Keratinocyte (primary cell): ENCODE data around the gene LGR6. TPM values are rescaled to one million over a fixed set of nuclear protein-coding genes. Genes with fewer than 3 reads are reported as not detected.

Source experiments
- DNase-seq: peaks from one replicate; pipeline ENCODE4 v3.0.0-alpha.2; 2011; ENCODE audit warnings: low read depth, missing footprints, low spot score
- FAIRE-seq: peaks from 2 replicates; lab custom pipeline; 2011; peaks lifted over from hg19 to GRCh38; lab: Jason Lieb, UNC
- H2AFZ ChIP-seq: 2 replicates; pipeline ENCODE4 v1.6.0; 2012; ENCODE audit warnings: low read length, control low read depth, inconsistent platforms; ENCODE audit not compliant: control insufficient read depth
- H3K27ac ChIP-seq: 2 replicates; pipeline ENCODE4 v1.5.1; 2011; ENCODE audit warnings: low read length; ENCODE audit not compliant: control insufficient read depth, insufficient read depth
- H3K27me3 ChIP-seq: 3 replicates; pipeline ENCODE4 v1.6.0; 2011; ENCODE audit warnings: low read length; ENCODE audit not compliant: control insufficient read depth, insufficient read depth; ENCODE audit errors: extremely low read depth
- H3K36me3 ChIP-seq, 2 experiments: 2 replicates in 1 of 2; 3 replicates in 1 of 2; pipeline ENCODE4 v1.5.1; 2011; ENCODE audit warnings: low read length in 2 of 2, mild to moderate bottlenecking in 1 of 2; ENCODE audit not compliant: control insufficient read depth in 2 of 2, insufficient read depth in 2 of 2; ENCODE audit errors: extremely low read depth in 1 of 2
- H3K4me1 ChIP-seq: 3 replicates; pipeline ENCODE4 v1.5.1; 2011; ENCODE audit warnings: low read length; ENCODE audit not compliant: control insufficient read depth, insufficient read depth; ENCODE audit errors: extremely low read depth
- H3K4me2 ChIP-seq: 3 replicates; pipeline ENCODE4 v1.6.0; 2011; ENCODE audit warnings: low read depth, low read length; ENCODE audit not compliant: control insufficient read depth, insufficient read depth; ENCODE audit errors: extremely low read depth
- H3K4me3 ChIP-seq, 3 experiments: fragments of 200-600 bp in 1 of 3; sonication (generic) in 1 of 3; 2 replicates in 2 of 3; 3 replicates in 1 of 3; pipeline ENCODE4 v1.5.1; 2011 to 2016; ENCODE audit warnings: low read length in 3 of 3, mild to moderate bottlenecking in 3 of 3, control low read depth in 2 of 3, inconsistent platforms in 1 of 3, low read depth in 1 of 3, mixed read lengths in 1 of 3, mixed run types in 1 of 3, moderate library complexity in 1 of 3; ENCODE audit not compliant: control insufficient read depth in 2 of 3, insufficient read depth in 2 of 3; ENCODE audit errors: extremely low read depth in 1 of 3
- H3K79me2 ChIP-seq: 2 replicates; pipeline ENCODE4 v1.6.0; 2012; ENCODE audit warnings: low read length; ENCODE audit not compliant: control insufficient read depth, insufficient read depth
- H3K9ac ChIP-seq: 3 replicates; pipeline ENCODE4 v1.6.0; 2011; ENCODE audit warnings: low read length; ENCODE audit not compliant: control insufficient read depth, insufficient read depth; ENCODE audit errors: extremely low read depth
- H3K9me1 ChIP-seq: 3 replicates; pipeline ENCODE4 v1.6.0; 2011; ENCODE audit warnings: low read length; ENCODE audit not compliant: control insufficient read depth, insufficient read depth; ENCODE audit errors: extremely low read depth
- H3K9me3 ChIP-seq: 2 replicates; pipeline ENCODE4 v1.5.1; 2012; ENCODE audit warnings: low read depth, low read length; ENCODE audit not compliant: control insufficient read depth
- H4K20me1 ChIP-seq: 3 replicates; pipeline ENCODE4 v1.6.0; 2011; ENCODE audit warnings: low read length; ENCODE audit not compliant: control insufficient read depth, insufficient read depth; ENCODE audit errors: extremely low read depth
- EZH2 ChIP-seq: IDR thresholded peaks from one replicate; pipeline ENCODE4 v1.6.1; 2012; ENCODE audit warnings: inconsistent platforms, mild to moderate bottlenecking, low read length, moderate library complexity
- dilution Hi-C: fragments of 300-500 bp; cut with MboI; formaldehyde crosslinking; loops from one replicate; pipeline ENCODE4 v1.7.0; 2020; ENCODE audit warnings: low sequenced_read_pairs; ENCODE audit not compliant: extremely low pct_ligation_motif_present
- polyA plus RNA-seq, 5 experiments: library from polyadenylated mRNA; depleted of rRNA in 3 of 5; stranded (reverse) in 3 of 5; stranded (forward) in 1 of 5; unstranded in 1 of 5; fragments of >200 nt; gene quantifications; 1 replicate in 1 of 5; 2 replicates in 3 of 5; 3 replicates in 1 of 5; pipeline versions ENCODE4 v1.2.1 to v1.2.3, GENCODE V29; 2011 to 2012; ENCODE audit warnings: missing spikeins in 2 of 5, low read depth in 1 of 5, low replicate concordance in 1 of 5
- TF ChIP-seq, protein P1 (sequence below), 3 experiments: IDR thresholded peaks in 1 of 3; conservative IDR thresholded peaks in 1 of 3; optimal IDR thresholded peaks in 1 of 3; 2 replicates in 2 of 3; 3 replicates in 1 of 3; pipeline versions ENCODE3 to v1.5.1; 2011; ENCODE audit warnings: low read length in 3 of 3, mild to moderate bottlenecking in 3 of 3, moderate library complexity in 2 of 3, control low read depth in 1 of 3, inconsistent platforms in 1 of 3; ENCODE audit not compliant: insufficient read depth in 2 of 3; ENCODE audit errors: extremely low read depth in 1 of 3

Gene LGR6
- polyA plus RNA-seq, 1 donor (not counting 4 experiments of a cell fraction or from before 2014, with no cell fraction given): 0.42 TPM

DNA sequence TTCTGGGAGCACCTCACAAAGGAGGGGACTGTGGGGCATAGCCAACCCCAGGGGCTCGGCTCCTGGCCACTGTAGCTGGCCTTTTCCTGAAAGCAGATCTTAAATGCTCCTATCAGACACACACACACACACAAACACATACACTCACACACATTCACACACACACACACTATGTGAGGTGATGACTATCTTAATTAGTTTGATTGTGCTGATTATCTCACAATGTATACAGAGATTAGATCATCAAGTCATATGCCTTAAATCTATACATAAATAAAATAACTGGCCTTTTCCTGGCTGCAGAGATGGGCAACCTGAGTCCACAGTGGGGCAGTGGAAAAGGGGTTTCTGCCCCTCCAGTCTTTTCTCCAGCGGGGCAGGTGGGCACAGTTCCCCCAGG lies 27.1 kb downstream of the LGR6 start:
- Histone ChIP-seq H3K4me1 (peaks cover 23% of the 10 kb centered on the region), H2AFZ (no peak overlapping the region), H3K79me2 (no peaks in the 10 kb centered on the region), H3K9me3 (no peaks in the 10 kb centered on the region), H3K36me3 (no peaks in the 10 kb centered on the region), H3K27me3 (no peaks in the 10 kb centered on the region), H3K4me3 (no peak overlapping the region), H3K27ac (no peak overlapping the region), H3K9me1 (no peaks in the 10 kb centered on the region), H4K20me1 (no peaks in the 10 kb centered on the region), H3K4me2 (no peak overlapping the region), H3K9ac (no peak overlapping the region)
- DNase-seq: no peak
- TF ChIP-seq, protein P1, sequence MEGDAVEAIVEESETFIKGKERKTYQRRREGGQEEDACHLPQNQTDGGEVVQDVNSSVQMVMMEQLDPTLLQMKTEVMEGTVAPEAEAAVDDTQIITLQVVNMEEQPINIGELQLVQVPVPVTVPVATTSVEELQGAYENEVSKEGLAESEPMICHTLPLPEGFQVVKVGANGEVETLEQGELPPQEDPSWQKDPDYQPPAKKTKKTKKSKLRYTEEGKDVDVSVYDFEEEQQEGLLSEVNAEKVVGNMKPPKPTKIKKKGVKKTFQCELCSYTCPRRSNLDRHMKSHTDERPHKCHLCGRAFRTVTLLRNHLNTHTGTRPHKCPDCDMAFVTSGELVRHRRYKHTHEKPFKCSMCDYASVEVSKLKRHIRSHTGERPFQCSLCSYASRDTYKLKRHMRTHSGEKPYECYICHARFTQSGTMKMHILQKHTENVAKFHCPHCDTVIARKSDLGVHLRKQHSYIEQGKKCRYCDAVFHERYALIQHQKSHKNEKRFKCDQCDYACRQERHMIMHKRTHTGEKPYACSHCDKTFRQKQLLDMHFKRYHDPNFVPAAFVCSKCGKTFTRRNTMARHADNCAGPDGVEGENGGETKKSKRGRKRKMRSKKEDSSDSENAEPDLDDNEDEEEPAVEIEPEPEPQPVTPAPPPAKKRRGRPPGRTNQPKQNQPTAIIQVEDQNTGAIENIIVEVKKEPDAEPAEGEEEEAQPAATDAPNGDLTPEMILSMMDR (optimal IDR thresholded peaks at IDR 0.05 in 1 of 3, IDR thresholded peaks at IDR 0.05 in 1 of 3, conservative IDR thresholded peaks at IDR 0.05 in 1 of 3; ENCODE audit: extremely low read depth in 1 of 3, insufficient read depth in 2 of 3, low read length in 3 of 3): no peak
- no peak for TF ChIP-seq EZH2
- dilution Hi-C loops: no loop called here
- no peak for FAIRE-seq

DNA sequence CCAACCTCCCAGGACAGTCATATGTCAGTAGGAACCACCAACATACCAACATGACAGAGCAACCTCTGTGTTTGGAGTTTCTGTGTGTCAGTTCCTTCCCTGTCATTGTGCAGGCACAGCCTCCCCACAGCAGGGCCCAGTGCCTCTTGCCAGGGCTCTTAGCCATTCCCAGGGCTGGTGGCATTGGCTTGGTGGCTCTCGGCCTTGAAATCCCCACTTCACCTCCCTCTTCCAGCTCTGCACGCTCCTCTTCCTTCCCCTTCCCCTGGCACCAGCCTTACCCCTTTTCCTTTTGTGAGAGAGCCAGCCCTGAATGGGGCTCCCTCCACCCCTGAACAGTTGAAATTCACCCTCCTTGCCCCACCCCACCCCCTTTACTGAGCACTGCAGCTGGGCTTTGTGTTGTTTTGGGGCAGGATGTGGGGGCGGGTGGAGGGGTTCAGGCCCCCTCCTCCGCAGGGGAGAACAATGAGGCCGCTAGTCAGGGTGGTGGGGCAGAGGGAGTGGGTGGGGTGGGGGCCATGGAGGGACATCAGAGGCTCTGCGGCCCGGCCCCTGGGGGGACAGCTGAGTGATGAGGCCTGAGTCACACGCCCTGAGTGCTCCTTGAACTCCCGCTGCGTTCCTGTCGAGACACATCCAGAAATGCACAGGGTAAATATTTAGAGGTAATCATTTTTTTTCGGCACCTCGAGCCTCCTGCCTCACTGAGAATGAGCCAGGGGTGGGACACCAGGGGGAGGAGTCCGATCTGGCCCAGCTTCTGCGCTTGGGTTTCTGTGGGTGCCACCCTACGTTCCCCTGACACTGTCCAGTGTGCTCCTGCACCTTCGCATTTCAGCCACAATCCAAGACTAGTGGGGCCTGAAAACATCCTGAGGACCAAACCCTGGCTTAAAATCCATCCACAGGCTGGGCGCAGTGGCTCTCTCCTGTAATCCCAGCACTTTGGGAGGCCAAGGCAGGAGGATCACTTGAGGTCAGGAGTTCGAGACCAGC lies 28.6 kb downstream of the LGR6 start:
- FAIRE-seq (peak; percentile 91), DNase-seq (peak; percentile 55)
- Histone ChIP-seq H3K36me3 (no peaks in the 10 kb centered on the region), H3K27me3 (no peaks in the 10 kb centered on the region), H3K9ac (no peak overlapping the region), H3K4me2 (peak overlapping the region; percentile 55), H2AFZ (no peak overlapping the region), H3K79me2 (no peaks in the 10 kb centered on the region), H4K20me1 (no peaks in the 10 kb centered on the region), H3K9me3 (no peaks in the 10 kb centered on the region), H3K9me1 (no peaks in the 10 kb centered on the region), H3K27ac (no peak overlapping the region), H3K4me1 (peaks cover 23% of the 10 kb centered on the region), H3K4me3 (no peak overlapping the region)
- TF ChIP-seq, protein P1 (optimal IDR thresholded peaks at IDR 0.05 in 1 of 3, IDR thresholded peaks at IDR 0.05 in 1 of 3, conservative IDR thresholded peaks at IDR 0.05 in 1 of 3; ENCODE audit: extremely low read depth in 1 of 3, insufficient read depth in 2 of 3, low read length in 3 of 3): no peak
- no peak for TF ChIP-seq EZH2
- dilution Hi-C loops: no loop called here
